ENCODE results near the gene BICC1.

BICC1 gene

DNA sequence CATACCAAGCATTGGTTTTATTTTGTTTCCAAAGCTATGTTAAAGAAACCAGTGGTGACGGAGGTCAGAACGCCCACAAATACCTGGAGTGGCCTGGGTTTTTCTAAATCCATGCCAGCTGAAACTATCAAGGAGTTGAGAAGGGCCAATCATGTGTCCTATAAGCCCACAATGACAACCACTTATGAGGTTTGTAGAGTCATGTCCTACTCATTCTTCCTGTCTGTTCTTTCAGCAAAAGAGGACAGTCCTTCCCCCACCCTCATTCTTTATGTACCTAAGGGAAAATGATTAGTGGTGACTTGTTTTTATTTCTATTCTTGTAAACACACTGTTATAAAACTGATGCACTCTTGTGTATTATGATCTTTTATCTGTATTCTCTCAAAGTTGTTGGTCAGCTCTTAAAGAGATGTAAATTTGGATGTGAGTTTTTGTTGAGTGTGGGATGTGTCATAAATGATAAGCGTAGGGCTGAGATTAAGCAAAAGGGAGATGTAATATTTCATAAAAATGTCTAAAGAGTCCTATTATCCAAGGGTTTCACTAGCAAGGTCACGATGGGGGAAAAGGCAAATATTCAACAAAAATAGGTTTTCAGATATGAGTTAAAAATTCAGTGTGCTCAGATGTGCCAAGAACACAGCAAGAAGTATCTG lies 294.4 kb downstream of the BICC1 start:
- peak in 1 of 2 donors; percentile 70 for DNase-seq (ENCODE audit: low read depth in 2 of 2)
- H3K4me3 ChIP-seq (replicated peaks in 1 of 2; ENCODE audit: low read depth in 2 of 2, low read length in 2 of 2): no peak overlapping the region
- TF ChIP-seq CTCF (IDR thresholded peaks at IDR 0.05; ENCODE audit: low read depth, low read length): no peak

DNA sequence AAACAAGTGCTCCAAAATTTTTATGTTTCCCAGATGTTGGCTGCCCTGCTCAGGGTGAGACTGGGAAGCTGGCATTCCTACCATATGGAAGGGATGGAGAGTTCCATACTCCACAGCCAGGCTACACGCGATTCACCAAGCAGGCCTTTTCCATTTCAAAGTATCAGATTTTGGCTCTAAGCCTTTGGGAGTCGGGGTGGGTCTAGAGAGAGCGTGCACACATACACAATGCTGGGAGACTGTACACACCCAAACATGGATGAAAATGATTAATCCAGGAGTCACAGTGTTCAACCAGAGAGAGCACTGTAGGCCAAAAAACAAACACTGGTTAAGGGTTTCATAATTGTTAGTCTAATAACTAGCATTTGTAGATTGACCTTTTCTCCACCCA lies 295.0 kb downstream of the BICC1 start:
- TF ChIP-seq CTCF (IDR thresholded peaks at IDR 0.05; ENCODE audit: low read depth, low read length): peak; percentile 21
- no peak overlapping the region for H3K4me3 ChIP-seq (replicated peaks in 1 of 2; ENCODE audit: low read depth in 2 of 2, low read length in 2 of 2)
- DNase-seq (ENCODE audit: low read depth in 2 of 2): peak; percentile 57 to 89

- no peak overlapping the region for H3K4me3 ChIP-seq (replicated peaks in 1 of 2; ENCODE audit: low read depth in 2 of 2, low read length in 2 of 2)
- TF ChIP-seq CTCF (IDR thresholded peaks at IDR 0.05; ENCODE audit: low read depth, low read length): no peak
- no peak for DNase-seq (ENCODE audit: low read depth in 2 of 2)
These were observed 298.1 kb downstream of the BICC1 start for GRCh38 chr10:58810751-58811150.

- no peak overlapping the region for H3K4me3 ChIP-seq (replicated peaks in 1 of 2; ENCODE audit: low read depth in 2 of 2, low read length in 2 of 2)
- TF ChIP-seq CTCF (IDR thresholded peaks at IDR 0.05; ENCODE audit: low read depth, low read length): no peak
- no peak for DNase-seq (ENCODE audit: low read depth in 2 of 2)
These were observed 300.9 kb downstream of the BICC1 start for GRCh38 chr10:58813573-58813972.

DNA sequence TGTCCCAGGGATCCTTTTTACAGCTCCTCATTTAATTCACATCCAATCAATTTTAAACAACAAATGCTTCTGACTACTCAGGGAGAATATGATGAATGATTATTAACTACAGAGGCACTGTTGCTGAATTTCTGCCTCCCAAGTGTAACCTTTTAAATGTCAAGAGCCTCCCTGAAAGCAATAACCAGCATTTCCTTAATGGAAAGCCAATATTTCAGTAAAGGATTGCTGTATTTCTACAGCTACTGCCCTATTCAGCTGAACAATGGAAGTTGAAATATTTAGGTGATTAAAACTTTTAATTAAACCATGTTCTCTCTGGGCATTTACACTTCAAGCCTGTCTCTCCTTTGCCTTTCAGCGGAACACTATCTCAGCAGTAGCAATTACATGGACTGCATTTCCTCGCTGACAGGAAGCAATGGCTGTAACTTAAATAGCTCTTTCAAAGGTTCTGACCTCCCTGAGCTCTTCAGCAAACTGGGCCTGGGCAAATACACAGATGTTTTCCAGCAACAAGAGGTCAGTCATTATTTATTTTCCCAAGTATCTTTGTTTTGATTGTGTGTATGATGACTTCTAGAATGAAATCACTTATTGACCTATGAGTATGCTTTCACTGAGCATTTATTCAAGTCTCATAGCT lies 304.7 kb downstream of the BICC1 start:
- peak; percentile 17 to 42 for DNase-seq (ENCODE audit: low read depth in 2 of 2)
- no peak overlapping the region for H3K4me3 ChIP-seq (replicated peaks in 1 of 2; ENCODE audit: low read depth in 2 of 2, low read length in 2 of 2)
- no peak for TF ChIP-seq CTCF (IDR thresholded peaks at IDR 0.05; ENCODE audit: low read depth, low read length)

- TF ChIP-seq CTCF (IDR thresholded peaks at IDR 0.05; ENCODE audit: low read depth, low read length): peak; percentile 15
These were observed 306.2 kb downstream of the BICC1 start for GRCh38 chr10:58818900-58819299.

More at GRCh38 chr10:58818900-58819299, 306.2 kb downstream of the BICC1 start:
- no peak overlapping the region for H3K4me3 ChIP-seq (replicated peaks in 1 of 2; ENCODE audit: low read depth in 2 of 2, low read length in 2 of 2)
- peak; percentile 85 to 90 for DNase-seq (ENCODE audit: low read depth in 2 of 2)

All from cardiac fibroblast (primary cell).